ENCODE data around the gene ZFP30.
A peak's percentile ranks its signal among the peaks of the same experiment; 100 is the strongest.

ZFP30 gene

DNA sequence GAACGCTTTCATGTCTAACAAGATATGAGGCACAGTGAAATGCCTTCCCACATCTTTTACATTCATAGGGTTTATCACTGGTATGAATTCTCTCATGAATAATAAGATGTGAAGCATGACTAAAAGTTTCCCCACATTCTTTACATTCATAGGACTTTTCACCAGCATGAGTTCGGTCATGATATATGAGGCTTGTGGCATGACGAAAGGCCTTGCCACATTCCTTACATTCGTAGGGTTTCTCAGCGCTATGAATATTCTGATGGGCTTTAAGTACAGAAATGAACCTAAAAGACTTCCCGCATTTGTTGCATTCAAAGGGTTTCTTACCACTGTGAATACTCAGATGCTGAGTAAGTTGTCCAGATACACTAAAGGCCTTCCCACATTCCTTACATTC is 43.0 kb upstream of the ZFP30 start:
- ChIA-PET POLR2A (no interaction called here), CTCF (no interaction called here)
- H3K36me3 ChIP-seq (ENCODE audit: control insufficient read depth in 2 of 2, insufficient read depth in 1 of 2, low read length in 2 of 2): peaks cover 54 to 60% of the 10 kb centered on the region in 2 experiments
- H3K9me3 ChIP-seq (ENCODE audit: control insufficient read depth, insufficient read depth, low read depth, low read length): peaks cover 39% of the 10 kb centered on the region
- H3K4me3 ChIP-seq (ENCODE audit: low read depth, low read length): no peak overlapping the region
- no peak for TF ChIP-seq ZBTB6 (tag by site-specific recombination; IDR thresholded peaks at IDR 0.05)
- H3K27ac ChIP-seq (ENCODE audit: extremely low read depth, low read depth, low read length): no peak overlapping the region
- no peaks in the 10 kb centered on the region for H3K4me1 ChIP-seq (ENCODE audit: control insufficient read depth, insufficient read depth, low read length)

GRCh38 chr19:37695144-37695899 is 40.1 kb upstream of the ZFP30 start:
- H3K27ac ChIP-seq (ENCODE audit: extremely low read depth, low read depth, low read length): no peak overlapping the region
- peaks cover 33 to 40% of the 10 kb centered on the region in 2 experiments for H3K36me3 ChIP-seq (ENCODE audit: control insufficient read depth in 2 of 2, insufficient read depth in 1 of 2, low read length in 2 of 2)
- no peak overlapping the region for H3K4me3 ChIP-seq (ENCODE audit: low read depth, low read length)
- H3K4me1 ChIP-seq (ENCODE audit: control insufficient read depth, insufficient read depth, low read length): no peaks in the 10 kb centered on the region
- TF ChIP-seq ZNF391 (tag by site-specific recombination; IDR thresholded peaks at IDR 0.05; ENCODE audit: borderline replicate concordance, low read depth) (no peak), ZNF560 (tag by site-specific recombination; IDR thresholded peaks at IDR 0.05; ENCODE audit: borderline replicate concordance) (peak; percentile 2; the same call in 1 of the 2 replicates), ZNF169 (tag by site-specific recombination; IDR thresholded peaks at IDR 0.05) (peak; percentile 95)
- ChIA-PET CTCF (no interaction called here), POLR2A (interaction anchor here (0.7 to 1.6 kb wide), 4 partner anchors 78 to 1061 kb away, joined by 4 to 6 read pairs (median 4); partner anchors contain the start of genes ZNF540, ZNF571 and ZNF573)
- H3K9me3 ChIP-seq (ENCODE audit: control insufficient read depth, insufficient read depth, low read depth, low read length): peaks cover 40% of the 10 kb centered on the region

DNA sequence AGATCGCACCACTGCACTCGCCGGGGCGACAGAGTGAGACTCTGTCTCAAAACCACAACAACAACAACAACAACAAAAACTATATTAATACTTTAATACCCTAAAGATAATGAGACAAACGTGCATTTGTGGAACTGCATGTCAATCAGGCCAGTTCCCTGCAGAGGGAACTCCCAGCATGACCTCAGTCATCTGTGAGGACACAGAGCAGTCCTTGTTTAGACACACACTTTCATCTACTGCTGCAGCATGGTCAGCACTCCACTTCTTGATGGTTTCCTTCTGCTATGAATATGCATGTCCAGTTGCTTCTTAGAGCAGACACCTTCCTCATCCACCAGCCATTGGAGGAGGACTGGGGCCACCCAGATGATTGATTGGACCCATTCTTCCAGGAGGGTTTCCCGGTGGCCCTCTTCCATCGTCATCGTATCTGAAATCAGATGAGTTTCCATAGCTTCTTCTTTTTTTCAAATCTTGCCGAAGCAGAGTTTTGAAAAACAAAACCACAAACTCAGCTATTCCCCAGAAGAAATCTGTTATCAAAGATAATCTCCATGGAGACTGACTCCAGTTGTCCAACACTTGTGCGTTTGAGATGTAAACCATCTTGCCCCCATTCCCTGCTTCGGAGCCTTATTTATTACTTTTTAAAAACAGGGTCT is 37.8 kb upstream of the ZFP30 start:
- Histone ChIP-seq H3K4me3 (ENCODE audit: low read depth, low read length) (no peak overlapping the region), H3K36me3 (ENCODE audit: control insufficient read depth in 2 of 2, insufficient read depth in 1 of 2, low read length in 2 of 2) (peaks cover 11 to 18% of the 10 kb centered on the region in 2 experiments), H3K27ac (ENCODE audit: extremely low read depth, low read depth, low read length) (no peak overlapping the region), H3K4me1 (ENCODE audit: control insufficient read depth, insufficient read depth, low read length) (no peaks in the 10 kb centered on the region), H3K9me3 (ENCODE audit: control insufficient read depth, insufficient read depth, low read depth, low read length) (peaks cover 19% of the 10 kb centered on the region)
- POLR2A ChIA-PET: no interaction called here
- TF ChIP-seq ZNF610 (tag by site-specific recombination; IDR thresholded peaks at IDR 0.05; ENCODE audit: borderline replicate concordance) (no peak), HOXD13 (CRISPR knock-in tag; IDR thresholded peaks at IDR 0.05; ENCODE audit: borderline replicate concordance) (no peak), ZNF169 (tag by site-specific recombination; IDR thresholded peaks at IDR 0.05) (peak; percentile 64; the same call in 1 of the 2 replicates)
- CTCF ChIA-PET: interaction anchor here (0.6 to 1.0 kb wide), 2 partner anchors 14 to 914 kb away, joined by 3 read pairs; no protein-coding TSS in a partner anchor

GRCh38 chr19:37691881-37692504 is 36.7 kb upstream of the ZFP30 start:
- peaks cover 11% of the 10 kb centered on the region for H3K9me3 ChIP-seq (ENCODE audit: control insufficient read depth, insufficient read depth, low read depth, low read length)
- peaks cover 0 to 7% of the 10 kb centered on the region in 2 experiments; a peak in 2 of 3 replicates for H3K36me3 ChIP-seq (ENCODE audit: control insufficient read depth in 2 of 2, insufficient read depth in 1 of 2, low read length in 2 of 2)
- no peak overlapping the region for H3K27ac ChIP-seq (ENCODE audit: extremely low read depth, low read depth, low read length)
- peak overlapping the region; percentile 30 for H3K4me3 ChIP-seq (ENCODE audit: low read depth, low read length)
- POLR2A ChIA-PET: no interaction called here
- CTCF ChIA-PET: interaction anchor here (0.6 to 1.0 kb wide), 2 partner anchors 13 to 435 kb away, joined by 3 read pairs; no protein-coding TSS in a partner anchor
- no peaks in the 10 kb centered on the region for H3K4me1 ChIP-seq (ENCODE audit: control insufficient read depth, insufficient read depth, low read length)
- TF ChIP-seq ZBTB20 (tag by site-specific recombination; IDR thresholded peaks at IDR 0.05): peak; percentile 71
- TF ChIP-seq ZNF335 (tag by site-specific recombination; conservative IDR thresholded peaks at IDR 0.05): peak; percentile 58
- TF ChIP-seq ZNF670 (tag by site-specific recombination; IDR thresholded peaks at IDR 0.05; ENCODE audit: low read depth): no peak
- TF ChIP-seq ZBTB17 (tag by site-specific recombination; IDR thresholded peaks at IDR 0.05): peak; percentile 30; the same call in 1 of the 2 replicates
- 0 out of 2 replicates have a peak, but pooled peaks have one; percentile 22 for TF ChIP-seq ZBTB10 (tag by site-specific recombination; IDR thresholded peaks at IDR 0.05)
- TF ChIP-seq, protein P1, sequence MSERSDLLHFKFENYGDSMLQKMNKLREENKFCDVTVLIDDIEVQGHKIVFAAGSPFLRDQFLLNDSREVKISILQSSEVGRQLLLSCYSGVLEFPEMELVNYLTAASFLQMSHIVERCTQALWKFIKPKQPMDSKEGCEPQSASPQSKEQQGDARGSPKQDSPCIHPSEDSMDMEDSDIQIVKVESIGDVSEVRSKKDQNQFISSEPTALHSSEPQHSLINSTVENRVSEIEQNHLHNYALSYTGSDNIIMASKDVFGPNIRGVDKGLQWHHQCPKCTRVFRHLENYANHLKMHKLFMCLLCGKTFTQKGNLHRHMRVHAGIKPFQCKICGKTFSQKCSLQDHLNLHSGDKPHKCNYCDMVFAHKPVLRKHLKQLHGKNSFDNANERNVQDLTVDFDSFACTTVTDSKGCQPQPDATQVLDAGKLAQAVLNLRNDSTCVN (tag by site-specific recombination; optimal IDR thresholded peaks at IDR 0.05): peak; percentile 19
- TF ChIP-seq, protein P2, sequence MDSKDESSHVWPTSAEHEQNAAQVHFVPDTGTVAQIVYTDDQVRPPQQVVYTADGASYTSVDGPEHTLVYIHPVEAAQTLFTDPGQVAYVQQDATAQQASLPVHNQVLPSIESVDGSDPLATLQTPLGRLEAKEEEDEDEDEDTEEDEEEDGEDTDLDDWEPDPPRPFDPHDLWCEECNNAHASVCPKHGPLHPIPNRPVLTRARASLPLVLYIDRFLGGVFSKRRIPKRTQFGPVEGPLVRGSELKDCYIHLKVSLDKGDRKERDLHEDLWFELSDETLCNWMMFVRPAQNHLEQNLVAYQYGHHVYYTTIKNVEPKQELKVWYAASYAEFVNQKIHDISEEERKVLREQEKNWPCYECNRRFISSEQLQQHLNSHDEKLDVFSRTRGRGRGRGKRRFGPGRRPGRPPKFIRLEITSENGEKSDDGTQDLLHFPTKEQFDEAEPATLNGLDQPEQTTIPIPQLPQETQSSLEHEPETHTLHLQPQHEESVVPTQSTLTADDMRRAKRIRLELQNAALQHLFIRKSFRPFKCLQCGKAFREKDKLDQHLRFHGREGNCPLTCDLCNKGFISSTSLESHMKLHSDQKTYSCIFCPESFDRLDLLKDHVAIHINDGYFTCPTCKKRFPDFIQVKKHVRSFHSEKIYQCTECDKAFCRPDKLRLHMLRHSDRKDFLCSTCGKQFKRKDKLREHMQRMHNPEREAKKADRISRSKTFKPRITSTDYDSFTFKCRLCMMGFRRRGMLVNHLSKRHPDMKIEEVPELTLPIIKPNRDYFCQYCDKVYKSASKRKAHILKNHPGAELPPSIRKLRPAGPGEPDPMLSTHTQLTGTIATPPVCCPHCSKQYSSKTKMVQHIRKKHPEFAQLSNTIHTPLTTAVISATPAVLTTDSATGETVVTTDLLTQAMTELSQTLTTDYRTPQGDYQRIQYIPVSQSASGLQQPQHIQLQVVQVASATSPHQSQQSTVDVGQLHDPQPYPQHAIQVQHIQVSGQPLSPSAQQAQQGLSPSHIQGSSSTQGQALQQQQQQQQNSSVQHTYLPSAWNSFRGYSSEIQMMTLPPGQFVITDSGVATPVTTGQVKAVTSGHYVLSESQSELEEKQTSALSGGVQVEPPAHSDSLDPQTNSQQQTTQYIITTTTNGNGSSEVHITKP (tag by site-specific recombination; IDR thresholded peaks at IDR 0.05): peak; percentile 41; the same call in 1 of the 2 replicates
- TF ChIP-seq ZNF266 (tag by site-specific recombination; IDR thresholded peaks at IDR 0.05; ENCODE audit: low read depth): no peak
- TF ChIP-seq WT1 (tag by site-specific recombination; IDR thresholded peaks at IDR 0.05): peak; percentile 19; the same call in 1 of the 2 replicates

Measured in HEK293 (cell line).